Measurements from ENCODE around the gene STPG2.

GRCh38 chr4:97867557-97868091 is 275.7 kb downstream of the STPG2 start:
- TF ChIP-seq, protein P1, sequence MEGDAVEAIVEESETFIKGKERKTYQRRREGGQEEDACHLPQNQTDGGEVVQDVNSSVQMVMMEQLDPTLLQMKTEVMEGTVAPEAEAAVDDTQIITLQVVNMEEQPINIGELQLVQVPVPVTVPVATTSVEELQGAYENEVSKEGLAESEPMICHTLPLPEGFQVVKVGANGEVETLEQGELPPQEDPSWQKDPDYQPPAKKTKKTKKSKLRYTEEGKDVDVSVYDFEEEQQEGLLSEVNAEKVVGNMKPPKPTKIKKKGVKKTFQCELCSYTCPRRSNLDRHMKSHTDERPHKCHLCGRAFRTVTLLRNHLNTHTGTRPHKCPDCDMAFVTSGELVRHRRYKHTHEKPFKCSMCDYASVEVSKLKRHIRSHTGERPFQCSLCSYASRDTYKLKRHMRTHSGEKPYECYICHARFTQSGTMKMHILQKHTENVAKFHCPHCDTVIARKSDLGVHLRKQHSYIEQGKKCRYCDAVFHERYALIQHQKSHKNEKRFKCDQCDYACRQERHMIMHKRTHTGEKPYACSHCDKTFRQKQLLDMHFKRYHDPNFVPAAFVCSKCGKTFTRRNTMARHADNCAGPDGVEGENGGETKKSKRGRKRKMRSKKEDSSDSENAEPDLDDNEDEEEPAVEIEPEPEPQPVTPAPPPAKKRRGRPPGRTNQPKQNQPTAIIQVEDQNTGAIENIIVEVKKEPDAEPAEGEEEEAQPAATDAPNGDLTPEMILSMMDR (conservative IDR thresholded peaks at IDR 0.05): no peak
- TF ChIP-seq EZH2 (IDR thresholded peaks at IDR 0.05; ENCODE audit: low read depth): no peak
